Activated CD4-positive, alpha-beta T cell treated with anti-CD3 and anti-CD28 coated beads, Interleukin-2, amount 50 U/mL, for 24 hours (primary cell): ENCODE measurements around the gene RYR3.

ENCODE experiments used
- DNase-seq, 2 donors: peaks; one replicate each; pipeline ENCODE4 v3.0.0-alpha.2; 2020; ENCODE audit warnings: low read depth in 1 of 2, low spot score in 1 of 2

Gene RYR3

DNA sequence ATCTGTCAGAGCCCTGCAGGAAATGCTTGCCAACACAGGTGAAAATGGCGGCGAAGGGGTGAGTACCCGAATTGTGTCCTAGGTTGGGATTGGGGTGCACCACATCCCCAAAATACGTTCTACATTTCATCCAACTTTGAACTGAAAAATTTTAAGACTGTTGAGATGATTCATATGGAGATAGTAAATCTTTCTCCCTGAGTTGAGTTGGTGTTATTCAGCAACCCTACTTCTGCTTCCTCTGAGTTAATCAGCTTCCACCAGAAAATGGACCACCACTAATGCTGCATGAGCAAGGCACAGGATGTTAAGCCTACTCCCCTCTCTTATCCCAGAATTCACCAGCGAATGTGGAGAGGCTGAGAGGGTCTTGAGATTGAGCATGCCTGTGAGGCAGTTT lies 192.9 kb downstream of the RYR3 start:
- no peak for DNase-seq

DNA sequence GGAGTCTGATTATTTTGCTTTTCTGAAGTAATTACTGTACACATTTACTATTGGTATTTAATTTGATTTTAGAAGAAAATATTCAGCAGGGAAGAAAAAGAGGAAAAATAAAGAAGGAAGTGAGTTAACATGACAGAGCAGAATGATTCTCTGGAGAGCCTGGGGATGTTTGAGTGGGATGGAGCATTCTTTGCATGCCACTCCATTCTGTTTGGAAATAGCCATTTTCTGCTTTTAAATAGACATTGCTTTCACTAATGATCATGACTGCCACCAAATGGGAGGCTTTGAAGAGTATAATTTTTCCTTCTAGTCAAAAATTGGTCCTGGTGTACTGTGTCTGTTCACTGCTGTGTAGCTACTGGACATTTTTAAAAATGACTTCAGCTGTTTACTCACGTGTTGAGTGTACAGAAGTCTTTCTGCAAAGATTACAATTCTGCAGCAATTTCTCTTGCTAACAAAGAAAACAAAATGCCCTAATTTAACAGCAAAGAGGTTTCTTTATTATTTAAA lies 196.1 kb downstream of the RYR3 start:
- DNase-seq = no peak

DNA sequence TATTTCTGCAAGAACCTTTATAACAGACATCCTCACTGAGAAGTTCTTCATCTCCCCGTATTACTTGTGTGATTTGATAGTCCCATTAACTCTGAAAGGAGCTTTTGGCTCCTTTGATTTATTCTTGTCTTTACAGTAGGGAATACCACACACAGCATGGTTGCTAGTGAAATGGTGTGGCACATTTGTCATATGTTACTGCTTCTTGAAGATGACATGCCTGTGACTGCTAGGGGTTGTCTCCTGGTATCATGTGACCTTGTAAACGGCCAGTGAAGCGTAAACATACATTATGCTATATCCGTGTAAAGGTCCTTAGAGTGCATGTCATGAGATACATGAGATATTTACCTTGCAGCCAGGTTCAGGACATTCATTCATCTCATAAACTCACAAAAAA lies 197.9 kb downstream of the RYR3 start:
- DNase-seq = no peak

DNA sequence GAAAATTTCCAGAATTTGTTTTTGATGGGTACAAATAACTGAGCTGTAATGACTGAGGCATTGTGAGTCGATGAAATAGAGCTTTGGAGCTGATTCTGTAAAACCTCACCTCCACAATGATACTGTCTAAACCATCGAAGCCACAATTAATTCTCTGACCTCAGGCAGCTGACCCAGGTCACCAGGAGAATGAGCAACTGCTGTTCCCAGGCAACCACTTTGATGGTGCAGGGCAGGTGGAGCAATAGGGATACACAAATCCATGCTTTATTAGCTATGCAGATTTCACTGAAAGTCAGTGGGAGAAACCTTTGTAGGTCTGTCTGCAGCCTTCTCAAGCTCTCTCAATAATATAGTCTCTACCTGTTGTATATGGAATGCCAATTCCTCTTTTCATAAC lies 204.4 kb downstream of the RYR3 start:
- no peak for DNase-seq

DNA sequence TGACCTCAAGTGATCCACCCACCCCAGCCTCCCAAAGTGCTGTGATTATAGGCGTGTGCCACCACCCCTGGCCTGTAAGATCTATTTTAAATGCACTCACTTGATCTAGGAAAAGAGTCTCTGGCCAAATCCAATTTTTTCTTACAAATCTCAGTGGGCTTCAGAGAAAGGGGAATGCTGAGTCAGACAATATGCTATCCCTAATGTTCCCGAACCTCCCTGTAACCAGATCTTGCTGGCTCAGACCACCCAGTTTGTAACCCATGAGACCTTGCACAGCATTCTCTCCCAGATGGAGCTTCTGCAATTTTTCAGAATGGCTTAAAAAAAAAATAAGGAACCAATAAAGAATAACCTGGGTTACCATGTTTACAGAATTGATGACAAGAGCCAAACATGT lies 205.8 kb downstream of the RYR3 start:
- DNase-seq = no peak

DNA sequence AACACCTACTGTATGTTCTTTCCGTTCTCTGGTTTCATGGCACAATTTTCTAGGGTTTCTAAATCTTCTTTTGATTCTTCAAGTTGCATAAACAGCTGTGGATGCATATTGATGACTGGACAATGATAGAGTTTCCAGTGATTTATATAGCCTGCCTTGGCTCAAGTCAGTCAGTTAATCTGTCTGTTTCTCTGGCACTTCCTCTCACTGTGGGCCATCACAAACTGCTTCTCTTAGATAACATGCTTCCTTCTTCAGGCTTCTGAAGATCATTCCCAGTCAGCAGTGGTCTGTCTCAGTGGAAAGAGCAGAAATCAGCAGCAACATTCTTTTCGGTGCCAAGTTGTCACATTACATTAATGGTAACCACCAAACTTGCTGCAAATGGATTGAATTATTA lies 207.2 kb downstream of the RYR3 start:
- DNase-seq = no peak

DNA sequence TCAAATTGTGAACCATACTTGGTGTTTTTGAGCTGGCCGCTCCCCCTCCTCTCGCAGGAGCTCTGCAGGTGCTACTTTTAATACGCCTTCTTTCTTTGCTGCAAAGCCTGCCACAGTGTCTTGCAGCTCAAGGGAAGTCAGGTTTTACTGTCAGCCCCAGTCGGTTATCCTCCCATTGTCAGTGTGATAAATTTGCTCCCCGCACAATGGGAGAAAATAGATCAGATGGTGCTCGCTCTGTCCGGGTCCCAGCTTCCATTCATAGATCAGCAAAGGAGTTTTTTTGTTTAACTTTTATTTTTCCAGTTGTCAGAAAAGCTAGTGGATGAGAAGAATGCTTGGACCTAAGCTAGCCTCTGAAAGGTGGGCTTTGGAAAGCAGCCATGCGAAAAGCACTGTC lies 207.7 kb downstream of the RYR3 start:
- DNase-seq = no peak

DNA sequence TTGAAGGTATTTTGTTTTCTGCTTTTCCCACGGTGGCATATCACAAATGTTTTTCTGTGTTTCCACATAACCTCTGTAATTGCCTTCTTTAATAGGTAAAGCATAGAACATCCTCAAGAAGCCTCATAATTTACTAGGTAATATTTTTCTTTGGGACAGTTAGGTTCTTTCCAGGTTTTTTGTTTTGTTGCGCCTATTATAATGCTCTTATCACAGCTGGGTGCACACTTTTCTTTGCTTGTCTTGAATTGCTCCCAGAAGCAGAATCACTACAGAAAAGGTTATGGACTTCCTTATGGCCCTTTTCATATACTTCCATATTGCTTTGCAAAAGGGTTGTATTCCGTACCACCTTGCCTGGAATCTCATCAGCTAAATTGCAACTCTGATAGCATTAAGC lies 213.5 kb downstream of the RYR3 start:
- no peak for DNase-seq

DNA sequence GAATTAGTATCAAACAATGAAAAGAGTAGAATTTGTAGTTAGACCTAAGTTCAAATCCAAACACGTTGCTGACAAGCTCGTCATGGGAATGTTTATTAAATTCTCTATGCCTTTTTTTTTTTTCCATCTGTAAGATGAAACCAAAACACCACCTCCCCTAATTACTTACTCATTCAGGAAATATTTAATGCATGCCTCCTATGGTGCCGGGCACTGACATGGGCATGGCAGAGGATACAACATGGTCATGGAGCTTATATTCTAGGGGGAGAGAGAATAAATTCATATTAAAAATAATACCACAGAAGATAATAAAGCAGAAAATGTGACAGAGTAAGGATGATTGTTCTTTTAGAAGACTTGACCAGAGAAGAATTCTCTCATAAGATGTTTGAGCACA lies 215.8 kb downstream of the RYR3 start:
- no peak for DNase-seq

DNA sequence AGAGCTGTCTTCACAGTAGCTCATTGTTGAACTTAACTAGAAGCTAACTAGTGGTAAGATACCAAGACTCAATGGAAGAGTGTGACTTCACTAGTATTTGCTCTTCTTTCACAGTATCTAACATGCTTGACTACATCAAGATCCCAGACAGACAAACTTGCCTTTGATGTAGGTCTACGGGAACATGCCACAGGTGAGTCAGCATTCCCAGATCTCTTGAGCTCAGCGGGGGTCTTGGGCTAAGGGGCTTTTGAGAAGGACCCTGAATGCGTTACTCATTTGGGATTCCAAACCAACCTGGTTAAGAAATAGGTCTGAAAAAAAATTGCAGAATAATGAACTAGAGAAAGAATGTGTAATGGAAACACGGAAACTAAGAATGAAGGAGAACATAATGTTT lies 222.4 kb downstream of the RYR3 start:
- no peak for DNase-seq

DNA sequence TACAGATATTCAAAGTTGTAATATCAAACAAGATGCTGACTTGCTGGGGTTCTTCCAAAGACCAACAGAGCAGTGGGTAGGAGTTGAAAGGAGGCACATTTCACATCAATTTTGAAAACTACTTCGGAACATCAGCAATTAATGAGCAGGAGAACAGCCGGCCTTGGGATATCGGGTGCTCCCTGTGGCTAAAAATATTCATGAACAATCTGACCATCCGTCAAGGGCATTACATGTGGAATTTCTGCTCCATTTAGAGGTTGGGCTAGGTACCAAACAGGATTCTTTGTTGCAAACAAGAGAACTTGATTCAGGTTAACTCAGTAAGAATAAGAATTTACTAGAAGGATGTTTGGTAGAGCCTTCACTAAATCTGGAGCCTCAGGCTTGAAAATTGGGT lies 223.9 kb downstream of the RYR3 start:
- DNase-seq = no peak

DNA sequence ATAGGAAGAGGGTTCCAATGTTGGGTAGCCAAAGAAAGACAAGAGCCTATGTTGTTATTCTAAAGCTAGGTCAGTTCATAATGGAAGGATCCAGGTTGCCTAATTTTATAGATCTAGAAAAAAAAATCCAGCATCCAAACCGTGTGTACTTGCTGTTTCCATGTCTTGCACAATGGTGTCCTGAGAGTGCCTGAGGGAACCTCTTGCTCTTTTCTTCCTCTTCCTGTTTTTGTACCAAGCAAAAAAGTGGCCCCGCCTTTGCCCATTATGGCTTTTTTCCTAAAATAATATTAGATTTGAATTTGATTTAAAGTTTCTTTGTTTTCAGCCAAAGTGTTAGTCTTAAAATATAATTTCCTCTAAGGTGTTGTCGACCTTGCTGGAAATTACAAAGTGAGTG lies 224.4 kb downstream of the RYR3 start:
- DNase-seq = no peak

DNA sequence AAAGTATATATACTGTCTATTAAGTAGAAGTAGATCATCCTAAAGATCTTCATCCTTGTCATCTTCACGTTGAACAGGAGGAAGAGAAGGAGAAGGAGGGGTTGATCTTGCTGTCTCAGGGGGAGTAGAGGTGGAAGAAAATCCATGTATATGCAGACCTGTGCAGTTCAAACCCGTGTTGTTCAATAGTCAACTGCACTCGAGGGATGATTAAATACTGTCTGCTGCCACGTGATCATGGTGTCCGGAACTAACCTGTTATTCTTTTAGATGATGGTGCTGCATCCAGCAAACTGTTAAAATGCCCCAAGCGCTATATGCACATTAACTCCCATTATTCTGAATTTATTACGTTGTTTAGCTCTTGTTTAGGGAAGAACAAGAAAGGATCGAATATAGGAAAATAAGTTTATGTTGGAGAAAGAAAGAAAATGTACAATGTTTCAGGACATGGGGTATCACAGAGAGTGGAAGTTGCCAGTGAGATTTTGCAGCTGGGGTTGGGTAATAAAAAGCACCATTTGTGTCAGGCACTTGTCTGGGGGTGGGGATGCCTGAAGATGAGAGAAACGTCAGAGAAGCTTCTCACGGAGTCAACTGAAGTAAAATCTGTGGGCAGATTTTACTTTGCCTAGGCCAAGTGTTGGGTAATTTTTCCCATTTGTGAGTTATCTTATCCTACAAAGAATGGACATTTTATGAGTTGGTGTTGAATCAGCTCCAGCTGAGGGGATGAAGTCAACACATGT lies 229.2 kb downstream of the RYR3 start:
- no peak for DNase-seq

DNA sequence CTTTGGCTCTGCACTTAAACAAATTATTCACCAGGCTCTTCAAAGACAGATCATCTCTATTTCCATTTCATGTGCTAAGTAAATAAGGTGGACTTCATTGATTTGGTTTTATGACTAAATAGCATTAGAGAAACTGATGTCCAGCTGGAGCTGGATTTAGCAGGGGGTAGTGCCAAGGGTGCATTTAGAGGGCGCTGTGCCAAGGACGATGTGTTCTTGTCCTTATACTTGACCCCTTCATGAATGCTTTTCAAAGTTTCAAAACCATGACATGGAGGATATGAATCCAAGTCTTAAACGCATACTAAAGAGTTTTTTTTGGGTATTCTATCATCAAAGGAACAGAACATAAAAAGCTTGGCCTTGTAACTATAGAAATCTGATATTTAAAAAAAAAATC lies 233.2 kb downstream of the RYR3 start:
- DNase-seq = no peak

DNA sequence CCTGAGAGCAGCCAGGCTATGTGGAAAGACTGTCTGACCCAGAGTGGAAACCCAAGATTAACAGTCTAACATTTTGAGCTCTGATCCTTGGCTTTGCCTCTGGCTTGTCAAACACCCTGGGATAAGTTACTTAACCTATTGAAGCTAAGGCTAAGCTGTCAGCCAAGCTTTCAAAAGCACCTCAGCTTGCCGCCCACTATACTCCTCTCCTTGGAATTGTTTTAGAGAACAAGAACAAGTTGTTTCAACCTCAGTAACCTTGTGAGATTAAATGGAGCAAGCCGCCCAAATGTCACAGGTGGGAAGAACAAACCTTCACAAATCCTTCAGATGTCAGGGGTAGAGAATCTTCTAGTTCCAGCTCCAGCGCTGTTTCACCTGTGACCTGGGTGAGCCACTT lies 235.1 kb downstream of the RYR3 start:
- DNase-seq = no peak

DNA sequence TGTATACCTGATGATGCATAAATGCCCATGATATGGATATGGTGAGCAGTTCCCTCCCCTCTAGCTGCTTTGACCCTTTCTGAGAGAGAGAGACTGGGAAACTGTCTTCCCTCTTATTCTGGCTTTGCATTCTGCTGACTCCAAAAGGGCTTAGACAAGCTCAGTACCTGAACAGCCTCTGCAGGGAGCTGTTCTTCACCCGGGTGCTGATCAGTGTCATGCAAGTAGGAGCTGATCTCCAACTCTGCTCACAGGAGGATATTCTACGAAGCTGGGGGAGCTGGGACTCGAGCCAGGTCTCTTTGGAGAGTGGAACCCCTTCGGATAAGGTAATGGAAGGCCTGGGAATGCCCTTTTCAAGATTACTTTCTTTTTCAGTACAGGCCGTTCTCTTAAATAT lies 237.1 kb downstream of the RYR3 start:
- DNase-seq = no peak

DNA sequence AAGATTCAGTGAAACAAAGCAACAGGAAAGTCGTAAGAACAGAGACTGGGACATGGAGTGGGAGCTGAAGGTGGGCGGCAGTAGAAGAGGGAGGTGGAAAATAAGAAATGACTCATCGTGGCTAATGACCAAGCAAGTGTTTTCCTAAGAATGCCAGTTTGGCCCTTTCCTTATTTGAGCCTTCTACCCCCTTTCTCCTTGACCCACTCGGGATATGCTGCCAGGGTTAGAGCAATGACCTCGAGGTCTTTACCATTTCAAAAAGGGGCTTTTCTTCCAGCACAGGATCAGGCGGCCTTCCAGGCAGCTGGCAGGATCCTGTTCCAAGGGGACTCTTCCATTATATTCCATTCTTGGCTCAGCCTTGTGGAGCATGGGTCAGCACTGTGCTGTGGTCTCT lies 241.1 kb downstream of the RYR3 start:
- DNase-seq = no peak

DNA sequence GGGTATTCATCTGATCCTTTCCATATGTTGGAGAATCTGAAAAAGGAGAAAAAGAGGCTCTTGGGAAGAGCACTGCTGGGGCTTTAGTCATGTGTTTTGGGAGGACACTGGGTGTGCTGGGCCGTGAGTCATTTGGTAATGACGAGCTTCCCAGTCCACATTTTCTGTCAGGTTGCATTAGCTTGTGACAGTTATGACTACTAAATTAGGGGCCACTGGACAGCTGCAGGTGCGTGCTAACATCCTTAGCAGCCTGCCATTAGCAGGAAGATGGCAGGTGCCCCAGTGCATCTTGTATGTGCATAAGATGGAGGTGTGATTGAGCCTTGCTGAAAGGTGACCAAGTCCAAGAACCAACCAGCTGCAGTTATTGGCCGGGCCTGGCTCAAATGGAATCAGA lies 242.4 kb downstream of the RYR3 start:
- no peak for DNase-seq

DNA sequence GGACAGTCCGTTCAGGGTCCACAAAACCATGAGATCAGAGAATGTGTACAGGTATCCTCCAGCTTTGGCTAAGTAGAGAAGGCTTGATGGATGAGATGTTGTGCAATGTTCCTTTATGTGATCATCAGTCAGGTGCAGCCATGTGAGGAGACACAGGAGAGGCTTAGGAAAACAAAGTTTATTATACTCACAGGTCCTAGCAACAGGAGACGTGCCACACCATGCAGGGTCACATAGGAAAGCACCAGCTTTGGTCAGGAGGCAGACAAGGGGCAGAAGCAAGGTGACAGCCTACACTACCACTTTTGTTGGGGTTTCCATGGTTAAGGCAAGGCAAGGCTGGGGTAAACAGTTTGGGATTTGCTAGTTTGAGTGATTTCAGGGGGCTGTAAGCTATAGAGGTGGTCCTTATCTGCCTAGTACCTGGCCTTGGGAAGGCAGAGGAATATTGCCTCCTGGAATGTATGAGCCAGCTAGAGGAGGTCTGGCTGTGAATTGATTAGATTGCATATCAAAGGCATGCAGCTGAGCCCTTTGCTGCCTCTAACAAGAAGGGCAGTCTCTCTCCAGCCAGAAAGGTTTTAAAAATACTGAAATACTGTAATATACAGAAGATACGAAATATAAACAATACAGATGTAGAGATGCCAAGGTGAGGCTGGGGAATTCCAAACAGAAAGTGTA lies 248.6 kb downstream of the RYR3 start:
- DNase-seq = no peak

DNA sequence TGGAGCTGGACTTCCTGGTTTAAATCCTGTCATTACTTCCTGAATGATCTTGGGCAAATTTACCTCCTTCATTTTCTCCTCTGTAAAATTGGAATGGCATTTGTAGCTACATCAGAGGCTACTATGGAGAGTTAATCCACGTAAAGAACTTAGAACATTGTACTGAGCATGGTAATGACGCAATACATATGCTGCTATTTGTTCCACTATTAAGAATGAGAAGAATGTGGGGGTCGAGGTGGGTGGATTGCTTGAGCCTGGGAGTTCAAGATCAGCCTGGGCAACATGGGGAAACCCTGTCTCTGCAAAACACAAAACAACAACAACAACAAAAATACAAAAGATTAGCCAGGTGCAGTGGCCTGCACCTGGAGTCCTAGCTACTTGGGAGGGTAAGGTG lies 250.6 kb downstream of the RYR3 start:
- DNase-seq = no peak

DNA sequence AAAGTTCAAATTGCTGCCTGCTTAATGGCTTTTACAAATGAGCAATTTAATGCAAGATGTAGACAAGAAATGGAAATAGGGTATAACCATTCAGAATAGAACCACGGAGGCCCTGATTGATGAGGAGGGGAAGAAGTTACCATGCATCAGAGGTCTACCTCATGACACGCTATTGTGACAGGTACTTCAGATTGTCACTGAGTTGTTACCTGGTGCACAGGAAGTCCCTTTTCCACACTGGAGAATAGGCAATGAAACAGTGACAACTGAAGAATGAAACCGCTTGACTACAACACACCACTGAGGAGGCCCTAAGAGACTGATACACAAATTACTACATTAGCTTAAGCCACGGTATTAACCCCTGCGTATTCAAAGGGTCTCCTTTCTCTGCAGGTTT lies 251.2 kb downstream of the RYR3 start:
- DNase-seq = no peak

DNA sequence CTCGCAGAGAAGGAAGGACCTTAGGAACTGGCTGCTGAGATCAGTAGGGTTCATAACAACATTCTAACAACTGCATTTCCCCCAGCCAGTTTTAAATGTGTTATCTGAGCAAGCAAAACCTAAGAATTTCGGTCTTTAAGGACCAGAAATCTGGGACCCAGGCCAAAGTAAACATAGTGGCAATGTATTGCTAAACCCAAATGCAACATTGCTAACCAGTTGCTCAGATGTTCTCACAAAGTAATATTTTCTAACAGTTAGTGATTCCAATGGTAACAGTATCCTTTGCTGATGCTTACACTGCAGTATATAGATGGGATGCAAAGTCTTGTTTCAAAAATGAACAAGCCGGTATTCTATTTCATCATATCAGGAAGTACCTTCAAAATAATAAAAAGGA lies 254.3 kb downstream of the RYR3 start:
- no peak for DNase-seq

DNA sequence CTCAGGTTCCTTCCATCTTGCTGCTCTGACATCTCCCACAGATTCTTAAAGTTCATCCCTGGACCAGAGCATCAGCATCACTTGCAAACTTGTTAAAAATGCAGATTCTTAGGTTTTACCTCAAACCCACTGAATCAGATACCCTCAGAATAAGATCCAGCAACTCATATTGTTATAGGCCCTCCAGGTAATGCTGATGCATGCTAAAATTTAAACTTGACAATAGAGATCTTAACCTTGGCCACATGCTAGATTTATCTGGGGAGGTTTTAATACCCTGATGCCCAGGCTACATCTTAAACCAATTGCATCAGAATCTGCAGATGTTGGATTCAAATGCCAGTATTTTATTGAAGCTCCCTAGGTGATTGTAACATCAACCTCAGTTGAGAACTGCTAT lies 256.9 kb downstream of the RYR3 start:
- DNase-seq = no peak
